Liver (tissue), 9 donors: ENCODE data around the gene ABCA13. TPM values are rescaled to one million over a fixed set of nuclear protein-coding genes. Genes with fewer than 3 reads are reported as not detected.

Source experiments
- DNase-seq: peaks from one replicate; pipeline ENCODE4 v3.0.0-alpha.2; 2017; ENCODE audit warnings: low spot score
- H3K27ac ChIP-seq, 2 donors: one replicate each; pipeline ENCODE4 v1.7.0; 2013; ENCODE audit warnings: inconsistent platforms in 2 of 2, low read length in 2 of 2, control low read depth in 1 of 2, low read depth in 1 of 2, mild to moderate bottlenecking in 1 of 2
- H3K27me3 ChIP-seq, 4 donors: one replicate each; pipeline versions ENCODE4 v1.6.1 to v1.7.0; 2013; ENCODE audit warnings: low read length in 3 of 4, inconsistent platforms in 1 of 4, mild to moderate bottlenecking in 1 of 4, moderate library complexity in 1 of 4; ENCODE audit not compliant: control insufficient read depth in 4 of 4, insufficient read depth in 4 of 4
- H3K36me3 ChIP-seq, 4 donors: one replicate each; pipeline versions ENCODE4 v1.6.1 to v1.7.0; 2013; ENCODE audit warnings: low read length in 3 of 4, mild to moderate bottlenecking in 3 of 4, low read depth in 1 of 4, moderate library complexity in 1 of 4; ENCODE audit not compliant: control insufficient read depth in 4 of 4, insufficient read depth in 3 of 4
- H3K4me1 ChIP-seq, 4 donors: one replicate each; pipeline versions ENCODE4 v1.6.1 to v1.7.0; 2013; ENCODE audit warnings: low read length in 3 of 4, mild to moderate bottlenecking in 3 of 4, moderate library complexity in 1 of 4; ENCODE audit not compliant: control insufficient read depth in 4 of 4, insufficient read depth in 4 of 4
- H3K4me3 ChIP-seq, 3 donors: one replicate each; pipeline versions ENCODE4 v1.6.1 to v1.7.0; 2013; ENCODE audit warnings: low read length in 3 of 3, control low read depth in 1 of 3, low read depth in 1 of 3, mild to moderate bottlenecking in 1 of 3
- H3K9ac ChIP-seq, 2 donors: one replicate each; pipeline ENCODE4 v1.7.0; 2013; ENCODE audit warnings: low read length in 2 of 2, mild to moderate bottlenecking in 2 of 2, moderate library complexity in 2 of 2, control low read depth in 1 of 2, low read depth in 1 of 2
- H3K9me3 ChIP-seq, 4 donors: one replicate each; pipeline versions ENCODE4 v1.6.1 to v1.7.0; 2013; ENCODE audit warnings: low read length in 3 of 4; ENCODE audit not compliant: control insufficient read depth in 4 of 4
- ATF3 ChIP-seq: IDR thresholded peaks from 2 replicates; pipeline ENCODE4 v1.6.1; 2016; ENCODE audit warnings: antibody characterized with exemption
- CTCF ChIP-seq: fragments of 150-350 bp; IDR thresholded peaks from 2 replicates; pipeline ENCODE4 v1.5.1; 2017; ENCODE audit warnings: improper control_type of control experiment, low read depth, low read length; ENCODE audit not compliant: missing input control
- EGR1 ChIP-seq, 2 donors: IDR thresholded peaks; 2 replicates each; pipeline ENCODE4 v1.6.1; 2016 to 2018; ENCODE audit warnings: antibody characterized with exemption in 2 of 2, low read depth in 2 of 2
- FOXA1 ChIP-seq: IDR thresholded peaks from 2 replicates; pipeline ENCODE4 v1.6.1; 2016; ENCODE audit warnings: antibody characterized with exemption
- FOXA2 ChIP-seq: IDR thresholded peaks from 2 replicates; pipeline ENCODE4 v1.6.1; 2016; ENCODE audit warnings: antibody characterized with exemption
- GABPA ChIP-seq, 2 donors: IDR thresholded peaks in 1 of 2; conservative IDR thresholded peaks in 1 of 2; 2 replicates each; pipeline ENCODE4 v1.6.1; 2016; ENCODE audit warnings: antibody characterized with exemption in 2 of 2, mild to moderate bottlenecking in 1 of 2, moderate library complexity in 1 of 2
- HNF4A ChIP-seq, 2 donors: conservative IDR thresholded peaks; 2 replicates each; pipeline ENCODE4 v1.6.1; 2016; ENCODE audit warnings: antibody characterized with exemption in 2 of 2, mild to moderate bottlenecking in 2 of 2
- HNF4G ChIP-seq: IDR thresholded peaks from 2 replicates; pipeline ENCODE4 v1.6.1; 2016; ENCODE audit warnings: antibody characterized with exemption
- JUND ChIP-seq, 2 donors: IDR thresholded peaks; 2 replicates each; pipeline ENCODE4 v1.6.1; 2016; ENCODE audit warnings: antibody characterized with exemption in 2 of 2
- MAX ChIP-seq: IDR thresholded peaks from 2 replicates; pipeline ENCODE4 v1.6.1; 2016; ENCODE audit warnings: antibody characterized with exemption
- NR2F2 ChIP-seq: IDR thresholded peaks from 2 replicates; pipeline ENCODE4 v1.6.1; 2016; ENCODE audit warnings: antibody characterized with exemption
- RAD21 ChIP-seq, 2 donors: IDR thresholded peaks; 2 replicates each; pipeline ENCODE4 v1.6.1; 2016; ENCODE audit warnings: antibody characterized with exemption in 2 of 2, mild to moderate bottlenecking in 2 of 2
- REST ChIP-seq: IDR thresholded peaks from 2 replicates; pipeline ENCODE4 v1.6.1; 2016; ENCODE audit warnings: antibody characterized with exemption, mild to moderate bottlenecking
- RXRA ChIP-seq, 2 donors: IDR thresholded peaks; 2 replicates each; pipeline ENCODE4 v1.6.1; 2017 to 2018; ENCODE audit warnings: antibody characterized with exemption in 2 of 2, mild to moderate bottlenecking in 1 of 2
- SP1 ChIP-seq: IDR thresholded peaks from 2 replicates; pipeline ENCODE4 v1.6.1; 2018; ENCODE audit warnings: antibody characterized with exemption, mild to moderate bottlenecking
- TAF1 ChIP-seq: conservative IDR thresholded peaks from 2 replicates; pipeline ENCODE4 v1.6.1; 2016; ENCODE audit warnings: antibody characterized with exemption, mild to moderate bottlenecking
- YY1 ChIP-seq: IDR thresholded peaks from 2 replicates; pipeline ENCODE4 v1.6.1; 2016; ENCODE audit warnings: antibody characterized with exemption, mild to moderate bottlenecking
- ZBTB33 ChIP-seq: IDR thresholded peaks from 2 replicates; pipeline ENCODE4 v1.6.1; 2016; ENCODE audit warnings: antibody characterized with exemption
- WGBS: extraction: QIAGEN DNeasy Blood & Tissue Kit; methylation state at CpG from one replicate; pipeline ENCODE4 v1.1.7; 2013; 5-methylcytosine and 5-hydroxymethylcytosine counted together
- polyA plus RNA-seq, 2 donors: library from polyadenylated mRNA; stranded (reverse) in 1 of 2; unstranded in 1 of 2; fragments of 200-250 nt in 1 of 2; fragments of >200 nt in 1 of 2; fragmentation: Nextera tagmentation in 1 of 2; extraction: Ambion mirVana in 1 of 2; gene quantifications; one replicate each; pipeline versions ENCODE4 v1.2.1 to v1.2.3, GENCODE V29; 2013 to 2015
- total RNA-seq, 2 donors: library from RNA; depleted of rRNA; stranded (reverse); fragments of >200 nt; gene quantifications; one replicate each; pipeline ENCODE4 v1.2.3, GENCODE V29; 2014
- donor health status: healthy.
- donor health status: healthy.
- donor health status: healthy.
- donor health status: healthy.
- donor health status: healthy.

Gene ABCA13
- total and polyA plus RNA-seq, 4 donors, result 0.22 to 1.0 (median 0.66) TPM

GRCh38 chr7:48224042-48224441, 52.8 kb downstream of the ABCA13 start:
- no peak overlapping the region for H3K27ac ChIP-seq
- H3K36me3 ChIP-seq, result no peaks in the 10 kb centered on the region
- no peak overlapping the region for H3K9ac ChIP-seq
- no peaks in the 10 kb centered on the region for H3K4me1 ChIP-seq
- DNase-seq, result no peak
- no peaks in the 10 kb centered on the region for H3K27me3 ChIP-seq
- WGBS, result 81% methylated on average over 2 of the region's 2 CpGs
- no peak overlapping the region for H3K4me3 ChIP-seq
- no peak for TF ChIP-seq GABPA (IDR thresholded peaks at IDR 0.05 in 1 of 2, conservative IDR thresholded peaks at IDR 0.05 in 1 of 2)
- TF ChIP-seq RAD21 (IDR thresholded peaks at IDR 0.05), result no peak
- TF ChIP-seq HNF4A (conservative IDR thresholded peaks at IDR 0.05), result no peak
- no peak for TF ChIP-seq FOXA2
- TF ChIP-seq SP1, result no peak
- TF ChIP-seq YY1, result no peak
- H3K9me3 ChIP-seq, result no peaks in the 10 kb centered on the region

- no peak overlapping the region for H3K9ac ChIP-seq
- WGBS, result 89% methylated on average over 4 of the region's 4 CpGs
- DNase-seq, result no peak
- no peak for TF ChIP-seq ZBTB33
- no peak for TF ChIP-seq MAX
- TF ChIP-seq EGR1 (IDR thresholded peaks at IDR 0.05; ENCODE audit: low read depth in 2 of 2), result no peak
- TF ChIP-seq FOXA2, result no peak
- TF ChIP-seq HNF4A (conservative IDR thresholded peaks at IDR 0.05), result no peak
- no peak for TF ChIP-seq FOXA1
- no peaks in the 10 kb centered on the region for H3K27me3 ChIP-seq
- H3K36me3 ChIP-seq, result peaks cover 0 to 2% (median 0%) of the 10 kb centered on the region in 4 donors
- H3K4me3 ChIP-seq, result no peak overlapping the region
- no peak overlapping the region for H3K27ac ChIP-seq
- no peaks in the 10 kb centered on the region for H3K4me1 ChIP-seq
- H3K9me3 ChIP-seq, result no peaks in the 10 kb centered on the region
Measured at GRCh38 chr7:48225101-48225500, 53.8 kb downstream of the ABCA13 start.

- Histone ChIP-seq H3K27me3 (peaks cover 0 to 2% (median 0%) of the 10 kb centered on the region in 4 donors), H3K27ac (no peak overlapping the region), H3K9me3 (peaks cover 0 to 4% (median 2%) of the 10 kb centered on the region in 4 donors), H3K4me1 (no peaks in the 10 kb centered on the region), H3K9ac (no peak overlapping the region), H3K36me3 (no peaks in the 10 kb centered on the region), H3K4me3 (no peak overlapping the region)
- TF ChIP-seq ZBTB33, result no peak
- TF ChIP-seq EGR1 (IDR thresholded peaks at IDR 0.05; ENCODE audit: low read depth in 2 of 2), result no peak
- no peak for TF ChIP-seq FOXA2
- no peak for TF ChIP-seq NR2F2
- no peak for TF ChIP-seq CTCF
- TF ChIP-seq GABPA (IDR thresholded peaks at IDR 0.05 in 1 of 2, conservative IDR thresholded peaks at IDR 0.05 in 1 of 2), result no peak
- TF ChIP-seq MAX, result no peak
- no peak for TF ChIP-seq HNF4G
- TF ChIP-seq ATF3, result no peak
- TF ChIP-seq HNF4A (conservative IDR thresholded peaks at IDR 0.05), result no peak
- TF ChIP-seq YY1, result no peak
- no peak for TF ChIP-seq RXRA (IDR thresholded peaks at IDR 0.05)
- no peak for TF ChIP-seq TAF1
- TF ChIP-seq REST, result no peak
- no peak for TF ChIP-seq RAD21 (IDR thresholded peaks at IDR 0.05)
- no peak for TF ChIP-seq JUND (IDR thresholded peaks at IDR 0.05)
- DNase-seq, result no peak
Measured at GRCh38 chr7:48237354-48237753, 66.1 kb downstream of the ABCA13 start.
